Naive thymus-derived CD4-positive, alpha-beta T cell (primary cell): ENCODE data around the gene DNASE1L1. TPM values are rescaled to one million over a fixed set of nuclear protein-coding genes. Genes with fewer than 3 reads are reported as not detected.

Experiments used
- ATAC-seq: fragments of 150-1000 bp; cut with Tn5 transposase; 2 replicates; pipeline ENCODE4 v1.10.0; 2021; ENCODE audit warnings: mild to moderate bottlenecking, moderate library complexity
- CTCF ChIA-PET: fragments of 350-600 bp; sonication (Branson Sonifier 250); formaldehyde crosslinking; loops from one replicate; lab custom pipeline; 2021; ENCODE audit warnings: antibody characterized with exemption; lab: Charles Lee
- POLR2A ChIA-PET: fragments of 350-600 bp; sonication (Branson Sonifier 250); formaldehyde crosslinking; loops from one replicate; lab custom pipeline; 2021; ENCODE audit warnings: antibody characterized with exemption, inconsistent platforms; lab: Charles Lee
- DNase-seq, 9 donors: peaks; one replicate each; pipeline versions ENCODE4 v3.0.0 to v3.0.0-alpha.2; 2020 to 2022; ENCODE audit warnings: mixed read lengths in 1 of 9
- H3K27ac ChIP-seq: one replicate; pipeline ENCODE4 v1.7.0; 2013; ENCODE audit warnings: mild to moderate bottlenecking, low read depth, low read length, moderate library complexity
- H3K27me3 ChIP-seq, 2 donors: one replicate each; pipeline ENCODE4 v1.7.0; 2013; ENCODE audit warnings: low read length in 2 of 2, mild to moderate bottlenecking in 2 of 2, moderate library complexity in 2 of 2; ENCODE audit not compliant: control insufficient read depth in 2 of 2, insufficient read depth in 2 of 2
- H3K36me3 ChIP-seq, 3 experiments: 1 replicate in 2 of 3; 2 replicates in 1 of 3; pipeline ENCODE4 v1.7.0; 2013; ENCODE audit warnings: low read length in 3 of 3, mild to moderate bottlenecking in 3 of 3, moderate library complexity in 1 of 3; ENCODE audit not compliant: insufficient read depth in 3 of 3, control insufficient read depth in 2 of 3
- H3K4me1 ChIP-seq, 2 donors: one replicate each; pipeline ENCODE4 v1.7.0; 2013; ENCODE audit warnings: low read length in 2 of 2, mild to moderate bottlenecking in 2 of 2, moderate library complexity in 1 of 2; ENCODE audit not compliant: control insufficient read depth in 2 of 2, insufficient read depth in 2 of 2
- H3K4me3 ChIP-seq: 2 replicates; pipeline ENCODE4 v1.7.0; 2013; ENCODE audit warnings: mild to moderate bottlenecking, low read length
- H3K9me3 ChIP-seq, 3 experiments: 1 replicate in 2 of 3; 2 replicates in 1 of 3; pipeline ENCODE4 v1.7.0; 2013; ENCODE audit warnings: low read length in 3 of 3; ENCODE audit not compliant: control insufficient read depth in 2 of 3
- H3K27ac Mint-ChIP-seq, 9 donors: one replicate each; pipeline ENCODE4 v1.8.0; 2020 to 2022; ENCODE audit warnings: mixed read lengths in 9 of 9, mild to moderate bottlenecking in 8 of 9, moderate library complexity in 5 of 9, inconsistent platforms in 2 of 9
- H3K27me3 Mint-ChIP-seq, 5 donors: one replicate each; pipeline ENCODE4 v1.8.0; 2021 to 2022; ENCODE audit warnings: mixed read lengths in 5 of 5, mild to moderate bottlenecking in 1 of 5
- H3K36me3 Mint-ChIP-seq, 5 donors: one replicate each; pipeline ENCODE4 v1.8.0; 2020 to 2022; ENCODE audit warnings: mixed read lengths in 5 of 5, mild to moderate bottlenecking in 3 of 5, inconsistent platforms in 1 of 5
- H3K4me1 Mint-ChIP-seq, 7 donors: one replicate each; pipeline ENCODE4 v1.8.0; 2020 to 2022; ENCODE audit warnings: mixed read lengths in 7 of 7, mild to moderate bottlenecking in 3 of 7, inconsistent platforms in 1 of 7
- H3K4me3 Mint-ChIP-seq, 10 donors: one replicate each; pipeline ENCODE4 v1.8.0; 2020 to 2022; ENCODE audit warnings: mild to moderate bottlenecking in 10 of 10, mixed read lengths in 10 of 10, moderate library complexity in 6 of 10, inconsistent platforms in 2 of 10
- H3K9me3 Mint-ChIP-seq, 11 donors: one replicate each; pipeline ENCODE4 v1.8.0; 2020 to 2022; ENCODE audit warnings: mixed read lengths in 11 of 11, mild to moderate bottlenecking in 4 of 11, inconsistent platforms in 1 of 11, moderate library complexity in 1 of 11
- intact Hi-C, 2 donors: fragments of 100-400 bp; cut with micrococcal nuclease; formaldehyde crosslinking; loops; one replicate each; pipeline ENCODE4 v1.15.1; 2023
- polyA plus RNA-seq, 2 donors: library from polyadenylated mRNA; unstranded; fragments of 300-500 nt; fragmentation: Illumina TruSeq; gene quantifications; one replicate each; pipeline ENCODE4 v1.2.3, GENCODE V29; 2021
- total RNA-seq, 6 experiments: library from RNA in 5 of 6; stranded (reverse) in 5 of 6; gene quantifications; 1 replicate in 5 of 6; 2 replicates in 1 of 6; pipeline ENCODE4 v1.2.3 and lab custom pipeline; 2021 to 2026

Gene DNASE1L1
- total and polyA plus RNA-seq, 7 experiments from 2014 or later: 11.1 to 31.1 (median 19.6) TPM

GRCh38 chrX:154367474-154368308 is 41.4 kb downstream of the DNASE1L1 start:
- Mint-ChIP-seq H3K4me3 (peak overlapping the region; percentile 77 to 98 (median 86)), H3K36me3 (peaks cover 0 to 23% (median 0%) of the 10 kb centered on the region in 5 donors), H3K9me3 (no peaks in the 10 kb centered on the region), H3K27ac (peak overlapping the region in 8 of 9 donors; percentile 21 to 89 (median 84)), H3K4me1 (peaks cover 0 to 16% (median 12%) of the 10 kb centered on the region in 7 donors), H3K27me3 (no peaks in the 10 kb centered on the region)
- Histone ChIP-seq H3K27me3 (no peaks in the 10 kb centered on the region), H3K4me3 (peak overlapping the region; percentile 66), H3K9me3 (no peaks in the 10 kb centered on the region), H3K36me3 (peaks cover 16 to 52% (median 22%) of the 10 kb centered on the region in 3 experiments), H3K27ac (peak overlapping the region; percentile 91), H3K4me1 (peaks cover 22 to 24% of the 10 kb centered on the region in 2 donors)
- ChIA-PET POLR2A (interaction anchor here (1.7 to 4.2 kb wide), 4 partner anchors 10 to 41 kb away, joined by 4 to 45 read pairs (median 15); no protein-coding TSS in a partner anchor), CTCF (interaction anchor here (1.2 kb wide), 1 partner anchor 19 kb away, joined by 3 read pairs; no protein-coding TSS in a partner anchor)
- intact Hi-C loops: loop anchor here in 1 of 2 donors (2.0 kb wide), 1 partner anchor 41 kb away; no protein-coding TSS in a partner anchor
- ATAC-seq: no peak
- DNase-seq: no peak

GRCh38 chrX:154366666-154367055 is 42.4 kb downstream of the DNASE1L1 start:
- peaks cover 26 to 63% (median 31%) of the 10 kb centered on the region in 3 experiments for H3K36me3 ChIP-seq

GRCh38 chrX:154365997-154366665 is 42.9 kb downstream of the DNASE1L1 start:
- ChIA-PET POLR2A (interaction anchor here (0.8 to 1.3 kb wide), 2 partner anchors 10 to 16 kb away, joined by 3 to 8 read pairs; no protein-coding TSS in a partner anchor), CTCF (no interaction called here)
- Histone ChIP-seq H3K27me3 (no peaks in the 10 kb centered on the region), H3K4me3 (no peak overlapping the region), H3K27ac (peak overlapping the region; percentile 41), H3K9me3 (no peaks in the 10 kb centered on the region), H3K4me1 (peaks cover 16 to 29% of the 10 kb centered on the region in 2 donors), H3K36me3 (peaks cover 31 to 68% (median 36%) of the 10 kb centered on the region in 3 experiments)
- H3K27ac Mint-ChIP-seq: no peak overlapping the region
- H3K4me1 Mint-ChIP-seq: peaks cover 0 to 22% (median 9%) of the 10 kb centered on the region in 7 donors
- H3K36me3 Mint-ChIP-seq: peaks cover 0 to 25% (median 0%) of the 10 kb centered on the region in 5 donors
- intact Hi-C loops: no loop called here
- peak overlapping the region in 1 of 10 donors; percentile 41 for H3K4me3 Mint-ChIP-seq
- no peak for ATAC-seq
- no peak for DNase-seq
- H3K27me3 Mint-ChIP-seq: no peaks in the 10 kb centered on the region
- no peaks in the 10 kb centered on the region for H3K9me3 Mint-ChIP-seq

More at GRCh38 chrX:154366666-154367055, 42.4 kb downstream of the DNASE1L1 start:
- DNase-seq (no peak), ATAC-seq (no peak)
- CTCF ChIA-PET: no interaction called here
- Histone ChIP-seq H3K27me3 (no peaks in the 10 kb centered on the region), H3K4me1 (peaks cover 16 to 25% of the 10 kb centered on the region in 2 donors), H3K27ac (peak overlapping the region; percentile 41), H3K9me3 (no peaks in the 10 kb centered on the region), H3K4me3 (no peak overlapping the region)
- Mint-ChIP-seq H3K27ac (peak overlapping the region in 4 of 9 donors; percentile 5 to 41 (median 28)), H3K36me3 (peaks cover 0 to 25% (median 0%) of the 10 kb centered on the region in 5 donors), H3K4me3 (no peak overlapping the region), H3K4me1 (peaks cover 0 to 18% (median 6%) of the 10 kb centered on the region in 7 donors), H3K9me3 (no peaks in the 10 kb centered on the region), H3K27me3 (no peaks in the 10 kb centered on the region)
- intact Hi-C loops: no loop called here
- POLR2A ChIA-PET: interaction anchor here (0.7 kb wide), 1 partner anchor 72 kb away, joined by 3 read pairs; no protein-coding TSS in a partner anchor

- Histone ChIP-seq H3K4me1 (peaks cover 16 to 30% of the 10 kb centered on the region in 2 donors), H3K9me3 (no peaks in the 10 kb centered on the region), H3K27ac (no peak overlapping the region), H3K27me3 (no peaks in the 10 kb centered on the region), H3K4me3 (no peak overlapping the region), H3K36me3 (peaks cover 33 to 74% (median 37%) of the 10 kb centered on the region in 3 experiments)
- Mint-ChIP-seq H3K9me3 (no peaks in the 10 kb centered on the region), H3K4me1 (peaks cover 0 to 22% (median 10%) of the 10 kb centered on the region in 7 donors), H3K27ac (peak overlapping the region in 2 of 9 donors; percentile 28 to 62), H3K4me3 (peak overlapping the region in 1 of 10 donors; percentile 41), H3K27me3 (no peaks in the 10 kb centered on the region), H3K36me3 (peaks cover 0 to 22% (median 0%) of the 10 kb centered on the region in 5 donors)
- no peak for DNase-seq
- intact Hi-C loops: no loop called here
- no peak for ATAC-seq
- CTCF ChIA-PET: no interaction called here
- POLR2A ChIA-PET: interaction anchor here (0.8 to 1.3 kb wide), 2 partner anchors 9 to 15 kb away, joined by 3 to 8 read pairs; no protein-coding TSS in a partner anchor
These were observed 43.9 kb downstream of the DNASE1L1 start for GRCh38 chrX:154365052-154365600.

- H3K9me3 Mint-ChIP-seq: no peaks in the 10 kb centered on the region
- ChIA-PET CTCF (no interaction called here), POLR2A (interaction anchor here (1.0 kb wide), 1 partner anchor 48 kb away, joined by 4 read pairs; no protein-coding TSS in a partner anchor)
- peaks cover 0 to 15% (median 0%) of the 10 kb centered on the region in 5 donors for H3K36me3 Mint-ChIP-seq
- H3K4me1 ChIP-seq: peaks cover 16 to 34% of the 10 kb centered on the region in 2 donors
- H3K4me3 ChIP-seq: no peak overlapping the region
- no peak for ATAC-seq
- H3K27me3 ChIP-seq: no peaks in the 10 kb centered on the region
- intact Hi-C loops: no loop called here
- peak overlapping the region in 1 of 9 donors; percentile 29 for H3K27ac Mint-ChIP-seq
- H3K36me3 ChIP-seq: peaks cover 40 to 87% (median 45%) of the 10 kb centered on the region in 3 experiments
- H3K27me3 Mint-ChIP-seq: no peaks in the 10 kb centered on the region
- no peak for DNase-seq
- H3K9me3 ChIP-seq: no peaks in the 10 kb centered on the region
- peak overlapping the region in 1 of 10 donors; percentile 20 for H3K4me3 Mint-ChIP-seq
- H3K4me1 Mint-ChIP-seq: peaks cover under 1 to 22% (median 11%) of the 10 kb centered on the region in 7 donors
- H3K27ac ChIP-seq: no peak overlapping the region
These were observed 45.2 kb downstream of the DNASE1L1 start for GRCh38 chrX:154363706-154364439.
